ENCODE measurements around the gene DAB2IP.

DAB2IP gene

GRCh38 chr9:121656941-121657470, 5.6 kb downstream of the DAB2IP start:
- Mint-ChIP-seq H3K36me3 (no peaks in the 10 kb centered on the region), H3K27me3 (peaks cover 54% of the 10 kb centered on the region), H3K4me3 (no peak overlapping the region), H3K27ac (no peak overlapping the region), H3K4me1 (peaks cover under 1% of the 10 kb centered on the region), H3K9me3 (no peaks in the 10 kb centered on the region)
- CTCF ChIA-PET: interaction anchor here (1.5 kb wide), 1 partner anchor 27 kb away, joined by 3 read pairs; no protein-coding TSS in a partner anchor
- no peak for DNase-seq

DNA sequence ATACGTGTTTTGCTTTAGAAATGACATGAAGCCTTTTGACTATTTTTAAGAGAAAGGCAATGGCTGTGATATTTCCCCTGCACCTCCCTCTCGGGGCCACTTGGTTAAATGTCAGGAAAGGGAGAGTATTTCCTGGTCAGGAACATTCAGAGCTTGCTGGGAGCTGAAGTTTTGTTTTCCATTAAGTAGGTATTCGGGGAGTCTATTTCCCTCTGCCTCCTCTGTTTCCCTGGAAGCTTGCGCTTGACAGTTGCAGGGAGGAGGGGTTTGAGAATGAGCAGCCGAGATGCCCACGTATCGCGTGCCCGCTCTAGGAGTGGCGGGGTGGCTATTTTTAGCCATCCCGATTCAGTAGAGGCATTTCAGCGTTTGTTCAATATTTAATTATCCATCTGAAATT, 6.7 kb downstream of the DAB2IP start:
- CTCF ChIA-PET: no interaction called here
- H3K27ac Mint-ChIP-seq: no peak overlapping the region
- no peak overlapping the region for H3K4me3 Mint-ChIP-seq
- no peaks in the 10 kb centered on the region for H3K9me3 Mint-ChIP-seq
- no peaks in the 10 kb centered on the region for H3K4me1 Mint-ChIP-seq
- DNase-seq: no peak
- peaks cover 47% of the 10 kb centered on the region for H3K27me3 Mint-ChIP-seq
- no peaks in the 10 kb centered on the region for H3K36me3 Mint-ChIP-seq

- DNase-seq: no peak
- Mint-ChIP-seq H3K27ac (no peak overlapping the region), H3K4me1 (no peaks in the 10 kb centered on the region), H3K4me3 (no peak overlapping the region), H3K27me3 (peaks cover 47% of the 10 kb centered on the region), H3K36me3 (no peaks in the 10 kb centered on the region), H3K9me3 (no peaks in the 10 kb centered on the region)
- CTCF ChIA-PET: no interaction called here
Measured at GRCh38 chr9:121658591-121658990, 7.2 kb downstream of the DAB2IP start.

- Mint-ChIP-seq H3K27ac (no peak overlapping the region), H3K27me3 (peaks cover 35% of the 10 kb centered on the region), H3K36me3 (no peaks in the 10 kb centered on the region), H3K4me1 (no peaks in the 10 kb centered on the region), H3K9me3 (no peaks in the 10 kb centered on the region), H3K4me3 (no peak overlapping the region)
- CTCF ChIA-PET: interaction anchor here (1.0 kb wide), 1 partner anchor 24 kb away, joined by 3 read pairs; no protein-coding TSS in a partner anchor
- no peak for DNase-seq
Measured at GRCh38 chr9:121660367-121660766, 8.9 kb downstream of the DAB2IP start.

DNA sequence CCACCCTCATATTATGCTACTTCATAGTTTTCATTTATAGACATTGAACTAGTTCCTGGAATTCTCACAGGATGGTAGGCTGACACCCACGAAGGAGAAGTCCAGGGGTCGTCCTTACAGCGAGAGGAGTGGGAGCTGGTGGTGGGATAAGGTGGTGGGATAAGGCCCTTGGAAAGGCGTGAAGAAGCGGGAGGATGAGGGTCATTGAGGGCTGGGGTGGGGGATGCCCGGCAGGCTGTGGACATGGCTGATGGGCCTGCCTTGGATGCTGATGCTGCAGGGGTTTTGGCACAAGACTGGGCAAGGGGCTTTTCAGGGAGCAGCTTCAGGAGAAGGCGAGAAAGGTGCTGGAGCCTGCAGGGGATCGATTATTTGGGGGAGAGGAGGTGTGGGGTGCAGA, 9.4 kb downstream of the DAB2IP start:
- H3K4me3 Mint-ChIP-seq: no peak overlapping the region
- no peaks in the 10 kb centered on the region for H3K4me1 Mint-ChIP-seq
- H3K36me3 Mint-ChIP-seq: no peaks in the 10 kb centered on the region
- H3K27ac Mint-ChIP-seq: no peak overlapping the region
- no peaks in the 10 kb centered on the region for H3K9me3 Mint-ChIP-seq
- CTCF ChIA-PET: no interaction called here
- DNase-seq: no peak
- H3K27me3 Mint-ChIP-seq: peaks cover 31% of the 10 kb centered on the region

- Mint-ChIP-seq H3K27me3 (peaks cover 29% of the 10 kb centered on the region), H3K27ac (no peak overlapping the region)
Measured at GRCh38 chr9:121661328-121661727, 9.9 kb downstream of the DAB2IP start.

GRCh38 chr9:121662359-121662758, 10.9 kb downstream of the DAB2IP start:
- Mint-ChIP-seq H3K4me1 (no peaks in the 10 kb centered on the region), H3K27me3 (peaks cover 28% of the 10 kb centered on the region), H3K27ac (no peak overlapping the region), H3K9me3 (no peaks in the 10 kb centered on the region), H3K36me3 (no peaks in the 10 kb centered on the region), H3K4me3 (no peak overlapping the region)
- CTCF ChIA-PET: interaction anchor here (1.5 kb wide), 1 partner anchor 50 kb away, joined by 3 read pairs; no protein-coding TSS in a partner anchor
- DNase-seq: no peak

More at GRCh38 chr9:121661328-121661727, 9.9 kb downstream of the DAB2IP start:
- H3K4me3 Mint-ChIP-seq: no peak overlapping the region
- H3K9me3 Mint-ChIP-seq: no peaks in the 10 kb centered on the region
- DNase-seq: no peak
- H3K36me3 Mint-ChIP-seq: no peaks in the 10 kb centered on the region
- CTCF ChIA-PET: no interaction called here
- H3K4me1 Mint-ChIP-seq: no peaks in the 10 kb centered on the region

- CTCF ChIA-PET: interaction anchor here (1.0 to 1.5 kb wide), 3 partner anchors 30 to 117 kb away, joined by 3 read pairs; no protein-coding TSS in a partner anchor
- peaks cover 33% of the 10 kb centered on the region for H3K27me3 Mint-ChIP-seq
- no peaks in the 10 kb centered on the region for H3K9me3 Mint-ChIP-seq
- H3K27ac Mint-ChIP-seq: no peak overlapping the region
- no peaks in the 10 kb centered on the region for H3K36me3 Mint-ChIP-seq
- no peak overlapping the region for H3K4me3 Mint-ChIP-seq
- no peaks in the 10 kb centered on the region for H3K4me1 Mint-ChIP-seq
- DNase-seq: no peak
Measured at GRCh38 chr9:121662891-121663580, 11.6 kb downstream of the DAB2IP start.

DNA sequence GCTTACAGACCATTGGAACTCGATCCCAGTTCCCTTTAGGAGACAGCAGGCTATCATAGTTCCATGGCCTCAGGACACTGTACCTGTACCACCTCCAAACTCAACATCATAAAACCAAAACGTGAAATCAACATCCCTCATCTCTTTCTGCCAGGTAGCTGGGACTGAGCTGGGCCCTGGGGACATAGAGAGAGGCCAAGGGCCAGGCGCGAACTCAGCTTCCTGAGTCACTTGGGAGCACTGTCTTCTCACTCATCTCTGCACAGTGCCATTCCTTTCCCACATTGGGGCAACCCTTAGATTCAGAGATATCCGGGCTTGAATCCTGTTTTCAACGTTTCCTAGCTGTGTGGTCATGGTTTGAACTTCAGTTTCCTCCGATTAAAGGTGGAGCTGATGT, 12.2 kb downstream of the DAB2IP start:
- H3K4me3 Mint-ChIP-seq: no peak overlapping the region
- H3K9me3 Mint-ChIP-seq: no peaks in the 10 kb centered on the region
- CTCF ChIA-PET: interaction anchor here (1.0 to 1.5 kb wide), 3 partner anchors 29 to 117 kb away, joined by 3 read pairs; no protein-coding TSS in a partner anchor
- no peak for DNase-seq
- H3K36me3 Mint-ChIP-seq: no peaks in the 10 kb centered on the region
- peaks cover 33% of the 10 kb centered on the region for H3K27me3 Mint-ChIP-seq
- H3K4me1 Mint-ChIP-seq: no peaks in the 10 kb centered on the region
- H3K27ac Mint-ChIP-seq: no peak overlapping the region

DNA sequence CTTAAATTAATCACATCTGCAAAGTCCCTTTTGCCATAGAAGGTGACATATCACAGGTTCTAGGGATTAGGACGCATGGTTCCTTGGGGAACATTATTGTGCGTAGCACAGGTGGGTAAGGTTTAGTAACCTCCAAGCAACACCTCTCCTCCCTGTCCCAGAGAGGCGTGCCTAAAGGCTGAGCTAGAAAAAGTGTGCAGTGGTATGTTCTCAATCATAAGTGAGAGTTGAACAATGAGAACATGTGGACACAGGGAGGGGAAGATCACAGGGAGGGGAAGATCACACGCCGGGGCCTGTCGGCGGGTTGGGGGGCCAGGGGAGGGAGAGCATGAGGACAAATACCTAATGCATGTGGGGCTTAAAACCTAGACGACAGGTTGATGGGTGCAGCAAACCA, 14.9 kb downstream of the DAB2IP start:
- Mint-ChIP-seq H3K27me3 (peaks cover 26% of the 10 kb centered on the region), H3K4me3 (no peak overlapping the region), H3K36me3 (no peaks in the 10 kb centered on the region), H3K9me3 (no peaks in the 10 kb centered on the region), H3K4me1 (no peaks in the 10 kb centered on the region), H3K27ac (no peak overlapping the region)
- CTCF ChIA-PET: interaction anchor here (1.5 kb wide), 1 partner anchor 18 kb away, joined by 3 read pairs; no protein-coding TSS in a partner anchor
- no peak for DNase-seq

- Mint-ChIP-seq H3K27me3 (peaks cover 26% of the 10 kb centered on the region), H3K9me3 (no peaks in the 10 kb centered on the region), H3K36me3 (no peaks in the 10 kb centered on the region), H3K4me3 (no peak overlapping the region), H3K4me1 (no peaks in the 10 kb centered on the region), H3K27ac (no peak overlapping the region)
- DNase-seq: no peak
- CTCF ChIA-PET: interaction anchor here (1.5 kb wide), 1 partner anchor 17 kb away, joined by 3 read pairs; no protein-coding TSS in a partner anchor
Measured at GRCh38 chr9:121667214-121667613, 15.8 kb downstream of the DAB2IP start.

DNA sequence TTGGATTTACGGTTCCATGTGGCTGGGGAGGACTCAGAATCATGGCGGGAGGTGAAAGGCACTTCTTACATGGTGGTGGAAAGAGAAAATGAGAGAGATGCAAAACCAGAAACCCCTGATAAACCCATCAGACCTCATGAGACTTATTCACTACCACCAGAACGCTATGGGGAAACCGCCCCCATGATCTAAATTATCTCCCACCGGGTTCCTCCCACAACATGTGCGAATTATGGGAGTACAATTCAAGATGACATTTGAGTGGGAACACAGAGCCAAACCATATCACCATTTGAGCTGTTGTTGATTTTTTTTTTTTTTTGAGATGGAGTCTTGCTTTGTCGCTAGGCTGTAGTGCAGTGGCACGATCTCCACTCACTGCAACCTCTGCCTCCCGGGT, 16.5 kb downstream of the DAB2IP start:
- DNase-seq: no peak
- CTCF ChIA-PET: interaction anchor here (1.5 kb wide), 1 partner anchor 16 kb away, joined by 3 read pairs; no protein-coding TSS in a partner anchor
- H3K27me3 Mint-ChIP-seq: peaks cover 23% of the 10 kb centered on the region
- H3K27ac Mint-ChIP-seq: no peak overlapping the region
- no peak overlapping the region for H3K4me3 Mint-ChIP-seq
- no peaks in the 10 kb centered on the region for H3K4me1 Mint-ChIP-seq
- no peaks in the 10 kb centered on the region for H3K36me3 Mint-ChIP-seq
- H3K9me3 Mint-ChIP-seq: no peaks in the 10 kb centered on the region

GRCh38 chr9:121670431-121670830, 19.0 kb downstream of the DAB2IP start:
- peaks cover 12% of the 10 kb centered on the region for H3K27me3 Mint-ChIP-seq
- H3K27ac Mint-ChIP-seq: no peak overlapping the region
- CTCF ChIA-PET: interaction anchor here (0.5 kb wide), 1 partner anchor 119 kb away, joined by 3 read pairs; no protein-coding TSS in a partner anchor
- DNase-seq: no peak
- H3K36me3 Mint-ChIP-seq: no peaks in the 10 kb centered on the region
- H3K4me3 Mint-ChIP-seq: no peak overlapping the region
- H3K4me1 Mint-ChIP-seq: no peaks in the 10 kb centered on the region
- no peaks in the 10 kb centered on the region for H3K9me3 Mint-ChIP-seq

DNA sequence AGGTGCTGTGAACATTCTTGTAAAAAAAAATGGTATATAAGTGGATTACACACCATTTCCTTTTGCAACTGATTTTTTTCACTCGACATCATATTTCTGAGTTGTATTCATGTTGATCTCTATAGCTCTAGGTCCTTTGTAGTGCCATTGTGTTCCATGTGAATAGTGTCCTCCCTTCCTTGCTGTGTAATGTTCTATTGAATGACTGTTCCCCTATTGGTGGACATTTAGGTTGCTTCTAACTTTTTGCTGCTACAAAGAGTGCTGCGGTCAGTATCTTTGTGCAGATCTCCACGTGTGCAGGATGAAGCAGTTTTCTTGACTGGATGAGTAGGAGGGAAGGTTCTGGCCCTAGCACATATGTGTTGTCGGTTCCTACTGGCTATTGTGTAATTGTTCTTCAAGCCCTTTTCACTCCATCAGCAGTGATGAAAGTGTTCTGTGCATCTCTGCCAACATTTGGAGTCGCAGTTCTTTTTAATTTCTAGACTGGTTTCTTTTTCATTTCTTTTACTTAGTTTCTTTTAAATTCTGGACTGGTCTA, 20.2 kb downstream of the DAB2IP start:
- H3K9me3 Mint-ChIP-seq: no peaks in the 10 kb centered on the region
- no peak overlapping the region for H3K4me3 Mint-ChIP-seq
- no peak overlapping the region for H3K27ac Mint-ChIP-seq
- H3K27me3 Mint-ChIP-seq: peaks cover 16% of the 10 kb centered on the region
- H3K36me3 Mint-ChIP-seq: no peaks in the 10 kb centered on the region
- H3K4me1 Mint-ChIP-seq: no peaks in the 10 kb centered on the region
- CTCF ChIA-PET: no interaction called here
- no peak for DNase-seq

DNA sequence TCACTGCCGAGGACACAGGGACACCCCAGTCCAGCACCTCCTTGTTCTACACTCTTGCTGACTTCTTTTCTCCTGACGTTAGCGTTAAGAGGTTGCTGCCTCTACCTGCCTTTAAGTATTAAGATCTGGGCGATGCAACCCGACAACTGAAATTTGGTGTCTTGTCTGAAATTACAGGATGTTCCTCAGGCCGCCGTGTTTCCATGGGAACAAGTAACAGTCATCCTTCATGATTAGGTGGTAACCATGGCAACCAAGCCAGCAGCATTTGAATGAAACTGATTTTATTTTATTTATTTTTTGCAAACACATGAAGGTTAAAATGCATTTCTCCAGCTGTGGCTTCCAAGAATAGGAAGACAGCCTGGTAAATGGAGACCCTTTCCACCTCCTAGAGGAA, 20.8 kb downstream of the DAB2IP start:
- no peak for DNase-seq
- no peak overlapping the region for H3K4me3 Mint-ChIP-seq
- no peaks in the 10 kb centered on the region for H3K9me3 Mint-ChIP-seq
- peaks cover 15% of the 10 kb centered on the region for H3K27me3 Mint-ChIP-seq
- H3K4me1 Mint-ChIP-seq: no peaks in the 10 kb centered on the region
- H3K27ac Mint-ChIP-seq: no peak overlapping the region
- H3K36me3 Mint-ChIP-seq: no peaks in the 10 kb centered on the region
- CTCF ChIA-PET: no interaction called here

All from activated naive CD4-positive, alpha-beta T cell treated with anti-CD3 and anti-CD28 coated beads, Interleukin-2, amount 10 ng/mL, durations not matched to agents 7 days and 5 days (primary cell).